Inflammatory macrophage treated with lipopolysaccharide for 1 hour (primary cell): ENCODE measurements around the gene UCHL1.
"Not testable (repeated sequence)": the region's sequence is repeated elsewhere in the genome, so short reads cannot be mapped to it uniquely, and the experiment has no call there.

Source experiments
- DNase-seq, 2 donors: peaks; one replicate each; pipeline ENCODE4 v3.0.0-alpha.2; 2020 to 2022

Gene UCHL1

DNA sequence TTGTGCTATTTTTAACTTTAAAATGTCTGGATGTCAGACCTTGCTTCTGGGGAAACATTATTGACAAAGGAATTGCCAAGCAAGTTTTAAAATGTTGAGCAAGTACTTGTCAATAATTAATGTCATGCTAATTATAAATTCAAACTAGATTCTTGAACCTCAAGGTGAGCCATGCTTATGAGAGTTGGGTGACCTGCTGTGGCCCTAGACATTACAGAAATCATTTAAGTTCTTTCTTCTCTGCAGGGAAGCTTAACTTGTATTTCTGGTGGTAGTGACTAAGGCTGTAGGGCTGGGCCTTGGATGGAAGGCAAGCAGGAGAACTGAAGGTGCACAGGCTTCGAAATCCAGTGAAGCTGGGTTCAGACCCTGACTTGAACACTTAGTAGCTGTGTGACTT, 14.8 kb upstream of the UCHL1 start:
- DNase-seq: no peak

DNA sequence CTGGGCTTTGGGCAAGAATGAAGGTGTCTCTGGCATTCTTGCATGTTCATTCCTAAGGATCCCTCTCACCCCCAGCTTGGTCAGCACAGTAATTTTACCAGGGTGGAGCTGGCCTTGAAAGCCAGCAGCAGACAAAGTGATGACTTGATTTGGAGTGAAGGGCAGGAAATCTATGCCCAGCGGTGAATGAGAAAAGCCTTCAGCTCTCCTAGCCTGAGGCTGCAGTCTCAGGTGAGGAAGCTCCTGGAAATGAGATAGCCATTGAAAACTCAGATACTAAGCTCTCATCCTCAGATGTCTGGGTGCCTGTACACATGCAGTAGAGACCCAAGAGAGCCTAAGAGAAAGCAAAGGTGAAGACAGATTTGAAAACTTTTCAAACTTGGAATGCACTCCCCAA, 10.7 kb upstream of the UCHL1 start:
- DNase-seq: no peak

DNA sequence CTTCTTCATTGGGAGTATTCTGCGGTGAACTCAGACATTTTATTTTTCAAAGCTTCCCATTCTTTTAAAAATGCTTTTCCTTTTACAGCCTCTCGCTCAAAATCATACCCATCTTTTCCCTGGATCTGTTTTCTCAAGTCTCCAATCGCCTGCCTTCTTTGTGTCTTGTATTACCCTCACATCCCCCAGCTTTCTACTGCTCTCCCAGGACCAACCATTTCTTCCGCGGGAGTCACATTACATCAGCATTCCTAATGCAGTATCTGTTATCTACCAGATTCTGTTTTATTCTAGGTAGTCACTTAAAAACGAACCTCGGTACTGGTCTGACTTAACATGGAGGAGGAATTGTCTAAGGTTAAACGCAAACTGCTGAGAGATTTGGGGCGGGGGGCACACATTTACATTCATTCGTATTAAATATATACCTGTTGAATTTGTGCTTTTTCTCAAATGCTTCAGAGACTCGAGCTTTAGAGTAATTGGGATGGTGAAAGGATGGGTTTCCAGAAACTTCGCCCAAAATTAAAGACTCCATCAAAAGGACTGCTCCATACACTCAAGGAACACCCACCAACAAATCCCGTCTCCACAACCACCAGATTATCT, 493 bp upstream of the UCHL1 start:
- DNase-seq: no peak

DNA sequence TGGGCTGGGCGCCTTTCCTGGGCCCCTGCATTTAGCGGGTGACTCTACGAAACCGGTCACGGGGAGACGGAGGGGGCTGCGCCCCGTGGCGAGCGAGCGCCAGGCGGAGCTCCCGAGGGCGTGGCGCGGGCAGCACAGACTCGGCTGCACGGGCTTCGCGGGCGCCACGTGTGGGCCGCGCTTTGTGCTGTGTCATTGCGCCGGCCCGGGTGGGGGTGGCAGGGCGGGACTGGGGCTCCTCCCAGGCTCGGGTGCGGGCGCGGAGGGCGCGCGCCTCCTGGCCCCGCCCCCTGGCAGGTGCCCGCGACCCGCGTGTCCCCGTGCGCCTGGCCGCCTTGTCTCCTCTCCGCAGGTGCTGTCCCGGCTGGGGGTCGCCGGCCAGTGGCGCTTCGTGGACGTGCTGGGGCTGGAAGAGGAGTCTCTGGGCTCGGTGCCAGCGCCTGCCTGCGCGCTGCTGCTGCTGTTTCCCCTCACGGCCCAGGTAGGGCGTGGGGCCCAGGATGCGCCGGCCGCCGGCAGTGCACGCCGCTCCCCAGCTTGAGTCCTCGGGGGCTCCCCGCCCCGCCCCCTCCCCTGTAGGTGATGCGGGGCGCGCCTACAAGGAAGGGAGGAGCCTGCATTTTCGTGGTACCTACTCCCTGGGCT, 651 bp downstream of the UCHL1 start:
- peak; percentile 49 to 66 for DNase-seq

DNA sequence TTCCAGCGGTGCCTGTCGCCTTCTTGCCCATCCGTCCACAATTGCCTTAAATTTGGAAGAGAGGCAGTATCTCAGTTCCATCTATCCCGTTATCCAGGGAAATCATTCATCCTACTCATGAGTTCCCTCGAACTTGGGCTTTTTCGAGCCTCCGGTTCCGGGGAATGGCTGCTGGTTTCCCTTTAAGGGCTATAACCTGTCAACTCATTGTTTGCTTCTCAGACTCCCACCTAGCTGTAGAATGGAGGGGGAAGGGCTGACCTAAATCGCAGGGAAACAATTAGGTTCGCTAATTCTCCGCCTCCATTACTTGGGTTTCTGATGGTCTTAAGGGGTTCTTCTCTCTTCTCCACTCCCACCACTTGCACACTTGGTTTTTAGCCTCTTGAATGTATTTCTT, 1.2 kb downstream of the UCHL1 start:
- no peak for DNase-seq

DNA sequence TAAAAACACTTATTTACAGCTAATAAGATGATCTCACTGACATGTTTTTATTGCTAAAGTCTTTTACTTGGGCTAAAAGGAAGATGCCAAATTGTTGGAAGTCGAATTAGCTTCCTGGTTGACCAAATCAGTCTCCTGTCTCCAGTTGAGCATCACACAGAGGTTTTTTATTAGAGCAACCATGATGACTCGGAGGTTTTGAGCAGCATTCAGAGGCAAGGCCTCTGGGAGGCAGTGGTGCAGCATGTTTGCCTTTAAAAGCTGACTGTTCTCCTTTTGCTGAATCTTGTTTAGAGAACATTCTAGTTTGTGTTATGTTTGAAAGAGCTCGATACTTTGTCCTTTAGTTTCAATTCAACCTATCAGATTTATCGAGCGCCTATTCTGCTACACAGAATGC, 2.1 kb downstream of the UCHL1 start:
- DNase-seq: peak; percentile 41 to 54

DNA sequence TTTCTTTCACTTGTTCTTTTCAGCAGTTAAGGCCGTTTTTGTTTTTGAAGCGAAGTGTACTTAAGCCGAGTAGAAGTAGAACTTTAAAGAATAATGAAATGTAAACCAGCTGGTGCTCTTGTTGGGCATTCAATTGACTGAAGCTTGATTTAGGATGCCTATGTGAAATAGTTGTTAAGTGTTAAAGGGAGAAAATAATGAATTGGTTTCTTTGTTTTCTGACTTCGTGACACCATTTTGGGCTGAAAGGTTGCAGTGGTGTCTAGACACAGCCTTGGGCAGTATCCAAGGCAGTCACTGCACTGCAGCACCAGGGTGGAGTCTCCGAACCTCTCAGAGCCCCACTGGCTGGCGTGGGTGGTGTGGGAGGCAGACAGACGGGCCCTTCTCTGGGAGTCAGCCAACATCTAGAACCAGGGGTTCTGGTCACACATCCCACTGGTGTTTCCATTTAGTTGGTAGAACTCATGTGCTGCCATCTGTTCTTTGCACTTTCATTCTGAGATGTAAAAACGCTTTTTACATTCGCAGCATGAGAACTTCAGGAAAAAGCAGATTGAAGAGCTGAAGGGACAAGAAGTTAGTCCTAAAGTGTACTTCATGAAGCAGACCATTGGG, 3.5 kb downstream of the UCHL1 start:
- DNase-seq: no peak

DNA sequence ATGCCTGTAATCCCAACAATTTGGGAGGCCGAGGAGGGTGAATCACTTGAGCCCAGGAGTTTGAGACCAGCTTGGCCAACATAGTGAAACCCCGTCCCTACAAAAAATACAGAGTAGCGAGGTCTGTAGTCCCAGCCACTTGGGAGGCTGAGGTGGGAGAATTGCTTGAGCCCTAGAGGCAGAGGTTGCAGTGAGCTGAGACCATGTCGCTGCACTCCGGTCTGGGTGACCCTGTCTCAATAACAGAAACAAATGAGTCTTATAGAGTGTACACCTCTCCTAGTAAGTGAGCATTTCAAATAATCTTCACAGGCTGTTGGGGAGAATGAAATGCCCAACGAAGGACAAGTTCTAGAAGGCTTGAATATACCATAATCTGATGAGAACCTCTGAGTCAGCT, 5.5 kb downstream of the UCHL1 start:
- no peak for DNase-seq

DNA sequence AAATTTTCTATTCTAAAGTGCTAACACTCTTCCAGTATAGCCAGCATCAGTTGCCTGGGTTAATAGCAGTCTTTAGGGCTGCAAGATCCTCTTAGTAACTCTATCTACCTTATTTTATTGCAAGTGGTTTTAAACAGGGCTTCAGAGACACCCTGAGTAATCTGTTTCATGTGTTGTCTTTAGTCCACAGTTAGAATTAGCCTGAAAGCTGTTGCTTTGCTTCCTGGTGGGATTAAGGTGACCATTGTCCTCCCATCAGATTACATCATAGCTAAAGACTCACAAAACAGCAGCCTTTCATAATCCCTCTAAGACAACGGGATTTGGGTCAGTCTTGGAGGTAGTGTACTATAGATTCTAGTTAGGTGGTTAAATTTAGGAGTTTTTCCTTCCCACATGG, 7.5 kb downstream of the UCHL1 start:
- DNase-seq: no peak

DNA sequence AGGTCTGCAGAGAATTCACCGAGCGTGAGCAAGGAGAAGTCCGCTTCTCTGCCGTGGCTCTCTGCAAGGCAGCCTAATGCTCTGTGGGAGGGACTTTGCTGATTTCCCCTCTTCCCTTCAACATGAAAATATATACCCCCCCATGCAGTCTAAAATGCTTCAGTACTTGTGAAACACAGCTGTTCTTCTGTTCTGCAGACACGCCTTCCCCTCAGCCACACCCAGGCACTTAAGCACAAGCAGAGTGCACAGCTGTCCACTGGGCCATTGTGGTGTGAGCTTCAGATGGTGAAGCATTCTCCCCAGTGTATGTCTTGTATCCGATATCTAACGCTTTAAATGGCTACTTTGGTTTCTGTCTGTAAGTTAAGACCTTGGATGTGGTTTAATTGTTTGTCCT, 11.3 kb downstream of the UCHL1 start:
- no peak for DNase-seq

DNA sequence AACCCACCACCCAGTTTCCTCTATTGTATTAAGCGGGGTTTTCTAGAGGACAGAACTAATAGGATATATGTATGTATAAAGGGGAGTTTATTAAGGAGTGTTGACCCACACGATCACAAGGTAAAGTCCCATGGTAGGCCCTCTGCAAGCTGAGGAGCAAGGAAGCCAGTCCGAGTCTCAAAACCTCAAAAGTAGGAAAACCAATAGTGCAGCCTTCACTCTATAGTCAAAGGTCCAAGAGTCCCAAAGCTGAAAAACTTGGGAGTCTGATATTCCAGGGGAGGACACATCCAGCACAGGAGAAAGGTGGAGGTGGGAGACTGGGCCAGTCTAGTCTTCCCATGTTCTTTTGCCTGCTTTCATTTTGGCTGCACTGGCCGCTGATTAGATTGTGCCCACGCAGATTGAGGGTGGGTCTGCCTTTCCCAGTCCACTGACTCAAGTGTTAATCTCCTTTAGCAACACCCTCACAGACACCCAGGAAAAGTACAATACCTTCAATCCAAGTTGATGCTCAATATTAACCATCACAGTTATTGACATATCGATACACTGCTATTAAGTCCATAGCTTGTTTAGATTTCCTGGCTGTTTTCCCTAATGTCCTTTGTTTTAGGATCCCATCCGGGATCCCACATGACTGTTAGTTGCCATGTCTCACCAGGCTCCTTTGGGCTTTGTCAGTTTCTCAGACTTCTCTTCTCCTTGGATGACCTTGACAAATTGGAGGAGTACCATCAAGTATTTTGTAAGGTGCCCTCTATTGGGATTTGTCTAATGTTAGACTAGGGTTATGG, 12.2 kb downstream of the UCHL1 start:
- DNase-seq: no peak

DNA sequence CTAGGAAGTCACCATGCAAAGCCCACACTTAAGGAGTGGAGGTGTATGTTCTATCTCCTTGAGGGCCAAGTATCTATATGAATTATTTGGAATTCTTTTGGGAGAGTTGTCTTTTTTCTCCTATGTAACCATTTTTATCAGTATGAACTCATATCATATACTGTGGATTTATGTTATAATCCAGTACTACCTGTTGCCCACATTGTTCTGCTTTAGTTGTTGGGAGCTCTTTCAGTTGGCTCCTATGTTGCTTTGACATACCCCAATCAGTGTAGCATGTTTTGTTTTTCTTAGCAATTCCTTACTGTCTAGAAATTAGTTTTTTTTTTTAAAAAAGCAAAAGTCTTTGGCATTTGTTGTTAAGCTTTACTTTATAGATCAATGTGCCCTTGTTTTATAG, 13.0 kb downstream of the UCHL1 start:
- DNase-seq: no peak

DNA sequence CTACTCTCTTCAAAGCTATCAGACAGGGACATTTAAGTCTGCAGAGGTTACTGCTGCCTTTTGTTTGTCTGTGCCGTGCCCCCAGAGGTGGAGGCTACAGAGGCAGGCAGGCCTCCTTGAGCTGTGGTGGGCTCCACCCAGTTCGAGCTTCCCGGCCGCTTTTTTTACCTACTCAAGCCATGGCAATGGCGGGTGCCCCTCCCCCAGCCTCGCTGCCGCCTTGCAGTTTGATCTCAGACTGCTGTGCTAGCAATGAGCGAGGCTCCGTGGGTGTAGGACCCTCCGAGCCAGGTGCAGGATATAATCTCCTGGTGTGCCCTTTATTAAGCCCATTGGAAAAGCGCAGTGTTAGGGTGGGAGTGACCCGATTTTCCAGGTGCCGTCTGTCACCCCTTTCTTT, 19.2 kb downstream of the UCHL1 start:
- not testable (repeated sequence) for DNase-seq

DNA sequence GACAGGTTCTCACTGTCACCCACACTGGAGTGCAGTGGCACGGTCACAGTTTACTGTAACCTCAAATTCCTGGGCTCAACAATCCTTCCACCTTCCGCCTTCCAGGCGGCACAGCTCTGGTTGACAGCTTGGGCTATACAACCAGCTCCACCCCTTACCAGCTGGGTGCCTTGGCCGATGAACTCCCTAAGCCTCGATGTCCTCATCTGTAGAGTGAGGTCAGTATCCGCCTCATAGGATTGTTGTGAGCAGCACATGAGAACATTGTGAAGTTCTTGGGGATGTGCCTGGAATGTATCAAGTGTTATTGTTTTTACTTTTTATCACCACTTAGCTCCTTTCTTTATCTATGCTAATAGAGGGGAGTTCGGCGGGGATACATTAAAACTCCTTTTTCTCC, 23.3 kb downstream of the UCHL1 start:
- no peak for DNase-seq

DNA sequence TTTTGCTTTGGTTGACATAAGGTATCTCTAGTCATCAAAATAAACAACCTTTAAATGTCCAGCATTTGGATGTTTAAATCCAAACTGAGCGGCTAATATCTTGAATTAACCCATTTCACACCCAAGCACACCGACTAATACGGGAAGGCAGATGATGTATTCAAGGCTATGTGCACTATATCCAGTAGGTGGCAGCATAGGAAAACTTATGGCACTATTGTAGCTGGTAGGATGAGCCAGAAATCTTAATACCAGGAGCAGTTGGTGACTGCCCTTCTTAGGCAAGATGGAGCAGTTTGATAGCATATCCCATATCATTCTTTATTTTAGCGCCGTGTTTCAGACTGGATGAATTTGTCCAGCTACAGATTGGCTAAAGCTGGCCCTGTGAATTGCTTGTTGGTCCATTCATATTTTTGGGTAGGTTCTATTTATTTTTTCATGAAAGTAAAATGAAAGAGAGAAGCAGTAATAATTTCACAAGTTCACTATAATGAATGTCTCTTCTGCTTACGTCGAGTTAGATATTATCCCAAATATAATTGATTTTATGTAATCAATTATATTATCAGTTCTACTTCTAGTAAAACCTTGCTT, 24.4 kb downstream of the UCHL1 start:
- DNase-seq: peak; percentile 56 to 91

DNA sequence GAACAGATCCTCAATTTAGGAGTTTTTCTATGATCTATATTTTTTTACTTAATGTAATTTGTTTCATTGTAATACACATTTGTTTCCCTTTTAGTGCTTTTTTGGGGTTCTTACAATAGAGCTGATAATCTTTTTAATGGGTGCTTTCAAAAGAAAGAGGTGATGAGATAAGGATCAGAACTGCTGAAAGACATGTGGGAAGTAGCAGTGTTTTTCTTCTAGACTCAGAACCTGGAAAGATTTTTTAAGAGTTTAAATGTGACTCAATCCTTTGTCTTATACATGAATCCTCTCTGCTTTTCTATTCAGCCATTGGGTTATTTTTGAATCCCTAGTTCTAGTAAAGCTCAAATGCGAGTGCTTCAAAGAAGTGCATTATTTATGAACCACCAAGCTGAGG, 25.6 kb downstream of the UCHL1 start:
- DNase-seq: no peak

DNA sequence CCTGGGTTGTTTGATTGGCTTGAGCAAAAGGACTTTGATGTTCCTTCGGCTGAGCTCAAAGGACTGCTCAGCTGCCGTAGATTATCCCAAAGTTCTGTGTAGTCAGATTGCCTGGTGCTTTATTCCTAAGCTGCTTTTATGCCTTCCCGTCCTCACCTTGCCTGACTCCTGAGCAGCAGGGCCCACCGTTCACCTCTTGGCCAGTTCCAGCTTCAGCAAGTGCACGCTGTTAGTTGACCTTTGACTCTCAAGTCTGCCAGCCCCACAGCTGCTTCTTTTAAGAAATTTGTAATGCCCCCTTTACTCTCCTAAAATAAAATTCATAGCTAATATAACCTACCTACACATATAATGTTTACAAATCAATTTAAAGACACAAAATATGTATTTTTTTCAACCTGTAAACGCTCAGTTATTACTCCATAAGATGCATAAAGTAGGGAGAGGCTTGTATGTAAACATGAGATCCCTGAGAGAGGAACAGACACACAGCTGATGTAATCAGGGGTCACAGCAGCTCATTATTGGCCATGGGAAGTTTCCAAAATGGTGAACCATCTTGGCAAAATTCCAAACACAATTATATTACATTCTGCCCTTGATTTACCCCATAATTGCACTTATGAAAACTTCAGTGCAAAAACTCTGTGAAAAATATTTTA, 28.6 kb downstream of the UCHL1 start:
- no peak for DNase-seq

DNA sequence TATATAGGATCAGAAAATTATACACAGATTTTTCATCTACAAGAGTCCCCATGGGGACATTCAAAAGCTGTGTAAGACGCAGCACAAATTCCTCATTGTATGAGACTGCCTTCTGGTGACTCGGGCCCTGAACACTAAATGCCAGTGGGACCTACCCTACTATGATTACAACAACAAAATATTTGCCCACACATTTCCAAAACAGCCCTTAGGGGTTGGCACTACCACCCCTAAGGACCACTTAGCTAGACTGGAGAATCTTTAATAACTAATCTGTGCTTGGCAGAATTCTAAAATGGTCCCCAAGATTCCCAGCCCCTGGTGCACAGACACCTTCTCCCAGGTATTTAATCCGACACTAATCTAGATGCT, 29.1 kb downstream of the UCHL1 start:
- no peak for DNase-seq

DNA sequence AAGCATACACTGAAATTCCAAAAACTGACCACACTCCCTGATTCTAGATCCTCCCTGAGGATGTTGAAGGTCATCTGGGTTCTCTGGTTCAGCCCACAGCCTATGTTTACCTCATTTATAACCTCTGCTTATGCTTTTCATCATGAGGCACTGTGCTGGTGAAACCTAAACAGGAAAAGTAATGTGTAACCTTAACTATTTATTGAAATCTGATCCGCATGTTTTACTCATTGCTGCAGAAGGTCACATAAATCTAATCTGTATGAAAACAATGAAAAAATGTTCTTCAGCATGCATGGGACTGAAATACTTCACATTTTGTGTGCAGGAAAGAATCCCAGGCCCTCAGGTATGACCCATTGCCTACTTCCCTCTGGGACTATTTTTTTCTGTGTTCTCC, 30.3 kb downstream of the UCHL1 start:
- DNase-seq: no peak

DNA sequence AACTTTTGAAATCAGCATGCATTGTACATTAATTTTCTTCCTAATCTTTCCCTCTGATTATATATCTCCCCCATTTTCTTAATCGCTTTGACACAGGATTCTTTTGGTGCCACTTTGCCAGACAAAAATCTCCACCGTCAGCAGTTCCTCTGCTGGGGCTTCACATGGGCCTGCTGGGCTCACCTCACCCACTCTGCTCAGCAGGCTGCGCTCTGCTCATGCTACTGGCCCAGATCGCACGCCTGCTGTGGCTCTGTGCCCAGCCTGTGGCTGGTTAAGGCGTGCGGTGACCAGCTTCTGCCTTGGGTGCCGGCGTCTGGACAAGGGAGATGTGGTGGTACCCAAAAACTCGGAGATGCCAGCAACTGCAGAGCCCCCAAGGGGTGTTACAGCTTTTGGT, 31.1 kb downstream of the UCHL1 start:
- no peak for DNase-seq

DNA sequence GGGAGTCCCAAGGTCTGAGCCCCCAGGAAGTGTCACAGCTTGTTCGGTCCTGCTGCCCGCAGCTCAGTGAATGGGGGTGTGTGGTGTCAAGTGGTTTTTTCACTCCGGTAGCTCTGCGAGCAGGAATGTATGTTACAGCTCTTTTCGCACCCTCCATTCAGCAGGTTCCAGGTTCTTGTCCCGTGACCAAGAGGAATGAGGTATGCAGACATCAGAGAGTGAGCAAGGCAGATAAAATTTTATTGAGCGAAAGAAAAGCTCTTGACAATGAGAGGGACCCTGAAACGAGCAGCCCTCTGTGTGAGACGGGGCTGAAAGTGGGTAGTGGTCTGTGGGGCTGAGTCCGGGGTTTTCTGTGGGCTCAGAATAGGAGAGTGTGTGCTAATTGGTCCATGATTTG, 31.5 kb downstream of the UCHL1 start:
- DNase-seq: no peak

DNA sequence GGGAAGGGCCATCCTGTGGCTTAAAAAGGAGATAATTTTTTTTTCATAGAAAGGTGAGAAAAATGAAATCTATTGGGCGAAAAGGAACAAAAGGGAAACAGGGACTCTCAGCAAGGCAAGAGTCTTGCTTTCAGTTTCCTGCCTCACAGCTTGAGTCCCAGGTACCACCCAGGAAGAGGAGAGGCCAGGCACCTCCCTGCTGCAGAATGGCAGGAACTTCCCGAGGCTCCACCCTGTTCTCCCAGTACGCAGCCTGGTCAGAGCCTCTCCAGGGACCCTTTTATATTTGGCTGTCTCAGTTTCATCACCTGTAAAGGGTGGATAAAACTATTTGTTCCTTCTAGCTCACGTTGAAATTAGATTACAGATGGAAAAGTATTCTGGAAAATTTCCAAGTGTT, 33.8 kb downstream of the UCHL1 start:
- DNase-seq: no peak

DNA sequence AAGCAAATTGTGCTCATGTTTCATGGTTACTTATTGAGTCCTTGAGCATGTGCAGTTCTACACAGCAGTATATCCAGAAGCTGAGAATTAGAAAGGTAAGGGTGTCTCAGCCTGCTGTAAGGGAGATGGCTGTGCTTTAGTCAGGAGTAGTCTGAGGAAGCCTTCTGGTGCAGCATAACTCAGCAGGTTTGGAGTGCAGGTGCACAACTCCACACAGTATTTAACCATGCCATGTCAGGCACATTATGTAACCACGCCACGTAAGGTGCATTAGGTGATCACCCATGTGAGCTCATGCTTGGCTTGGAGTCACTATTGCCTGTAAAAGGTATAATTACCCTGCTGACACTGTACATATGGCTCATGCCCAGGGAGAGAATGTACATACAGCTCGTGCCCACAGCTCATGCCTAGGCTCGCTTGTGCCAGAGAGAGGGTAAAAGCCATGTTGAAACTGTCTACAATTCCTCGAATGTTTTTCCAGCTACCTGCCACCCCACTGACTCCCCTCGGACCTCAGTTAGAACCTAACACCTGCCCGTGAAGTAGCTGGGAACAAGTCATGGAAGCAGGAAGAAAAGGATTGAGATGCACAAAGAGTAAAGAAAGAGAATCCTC, 37.8 kb downstream of the UCHL1 start:
- DNase-seq: no peak
